Osteoblast (primary cell): ENCODE results near the gene PCDH9. TPM values are rescaled to one million over a fixed set of nuclear protein-coding genes. Genes with fewer than 3 reads are reported as not detected.
A peak's percentile ranks its signal among the peaks of the same experiment; 100 is the strongest.

Experiments
- DNase-seq: peaks from one replicate; pipeline ENCODE4 v3.0.0; 2011; ENCODE audit warnings: low spot score, mixed read lengths; ENCODE audit not compliant: insufficient read length; ENCODE audit errors: missing footprints
- H2AFZ ChIP-seq: 2 replicates; pipeline ENCODE4 v1.6.0; 2011; ENCODE audit warnings: mild to moderate bottlenecking, low read length
- H3K27ac ChIP-seq: 2 replicates; pipeline ENCODE4 v1.5.1; 2011; ENCODE audit warnings: mild to moderate bottlenecking, low read depth, low read length, moderate library complexity
- H3K27me3 ChIP-seq: 2 replicates; pipeline ENCODE4 v1.6.0; 2012; ENCODE audit warnings: mild to moderate bottlenecking, control low read depth, inconsistent platforms, low read length, moderate library complexity; ENCODE audit not compliant: insufficient read depth
- H3K36me3 ChIP-seq: 2 replicates; pipeline ENCODE4 v1.5.1; 2011; ENCODE audit warnings: mild to moderate bottlenecking, low read length, control low read depth, moderate library complexity; ENCODE audit not compliant: insufficient read depth
- H3K4me1 ChIP-seq: 2 replicates; pipeline ENCODE4 v1.5.1; 2011; ENCODE audit warnings: mild to moderate bottlenecking, low read length, control low read depth, moderate library complexity; ENCODE audit not compliant: insufficient read depth
- H3K4me2 ChIP-seq: 2 replicates; pipeline ENCODE4 v1.6.0; 2011; ENCODE audit warnings: mild to moderate bottlenecking, low read length; ENCODE audit not compliant: insufficient read depth
- H3K4me3 ChIP-seq: fragments of 200-600 bp; sonication (generic); 3 replicates; pipeline ENCODE4 v1.5.1; 2012; ENCODE audit warnings: mild to moderate bottlenecking, low read length, inconsistent platforms; ENCODE audit not compliant: insufficient read depth
- H3K79me2 ChIP-seq: 2 replicates; pipeline ENCODE4 v1.6.0; 2012; ENCODE audit warnings: mild to moderate bottlenecking, low read length, control low read depth, inconsistent platforms; ENCODE audit not compliant: insufficient read depth
- H3K9me3 ChIP-seq: 2 replicates; pipeline ENCODE4 v1.5.1; 2011; ENCODE audit warnings: low read depth, low read length, control low read depth
- H4K20me1 ChIP-seq: 2 replicates; pipeline ENCODE4 v1.6.0; 2012; ENCODE audit warnings: mild to moderate bottlenecking, low read length, control low read depth; ENCODE audit not compliant: insufficient read depth
- CTCF ChIP-seq: IDR thresholded peaks from 2 replicates; pipeline ENCODE4 v1.5.1; 2011; ENCODE audit warnings: mild to moderate bottlenecking, low read depth, low read length, moderate library complexity; ENCODE audit errors: extremely low read depth
- total RNA-seq: library from RNA; depleted of rRNA; stranded (reverse); fragments of >200 nt; gene quantifications from 2 replicates; pipeline ENCODE4 v1.2.3, GENCODE V29; 2012

PCDH9 gene
- total RNA-seq, 1 donor: 1.1 TPM

GRCh38 chr13:67137044-67137735, 92.9 kb downstream of the PCDH9 start:
- Histone ChIP-seq H3K27ac (no peak overlapping the region), H3K27me3 (no peaks in the 10 kb centered on the region), H3K36me3 (no peaks in the 10 kb centered on the region), H2AFZ (no peak overlapping the region), H3K9me3 (no peaks in the 10 kb centered on the region), H3K4me3 (no peak overlapping the region), H3K4me1 (peaks cover 9% of the 10 kb centered on the region), H4K20me1 (no peaks in the 10 kb centered on the region), H3K79me2 (no peaks in the 10 kb centered on the region), H3K4me2 (no peak overlapping the region)
- DNase-seq: no peak
- no peak for TF ChIP-seq CTCF

- no peaks in the 10 kb centered on the region for H3K27me3 ChIP-seq
- H4K20me1 ChIP-seq: no peaks in the 10 kb centered on the region
- H2AFZ ChIP-seq: no peak overlapping the region
- H3K4me1 ChIP-seq: peaks cover 9% of the 10 kb centered on the region
- H3K79me2 ChIP-seq: no peaks in the 10 kb centered on the region
- DNase-seq: no peak
- H3K9me3 ChIP-seq: no peaks in the 10 kb centered on the region
- no peak for TF ChIP-seq CTCF
- H3K27ac ChIP-seq: no peak overlapping the region
- no peak overlapping the region for H3K4me3 ChIP-seq
- H3K36me3 ChIP-seq: no peaks in the 10 kb centered on the region
- no peak overlapping the region for H3K4me2 ChIP-seq
Measured at GRCh38 chr13:67136157-67136556, 94.0 kb downstream of the PCDH9 start.

- Histone ChIP-seq H4K20me1 (no peaks in the 10 kb centered on the region), H3K4me1 (peaks cover 9% of the 10 kb centered on the region), H3K4me3 (no peak overlapping the region), H3K9me3 (no peaks in the 10 kb centered on the region), H2AFZ (peak overlapping the region; percentile 53), H3K79me2 (no peaks in the 10 kb centered on the region), H3K36me3 (no peaks in the 10 kb centered on the region), H3K27me3 (no peaks in the 10 kb centered on the region), H3K27ac (no peak overlapping the region), H3K4me2 (no peak overlapping the region)
- TF ChIP-seq CTCF: no peak
- no peak for DNase-seq
Measured at GRCh38 chr13:67135356-67135755, 94.8 kb downstream of the PCDH9 start.

- H3K4me3 ChIP-seq: peak overlapping the region; percentile 66
- peaks cover 9% of the 10 kb centered on the region for H3K4me1 ChIP-seq
- TF ChIP-seq CTCF: no peak
- no peaks in the 10 kb centered on the region for H3K9me3 ChIP-seq
- H3K4me2 ChIP-seq: peak overlapping the region; percentile 88
- peak overlapping the region; percentile 48 for H3K27ac ChIP-seq
- H3K79me2 ChIP-seq: no peaks in the 10 kb centered on the region
- DNase-seq: peak; percentile 27
- peak overlapping the region; percentile 81 for H2AFZ ChIP-seq
- H3K27me3 ChIP-seq: no peaks in the 10 kb centered on the region
- H3K36me3 ChIP-seq: no peaks in the 10 kb centered on the region
- H4K20me1 ChIP-seq: no peaks in the 10 kb centered on the region
Measured at GRCh38 chr13:67134417-67135129, 95.6 kb downstream of the PCDH9 start.
